Neural progenitor cell (in vitro differentiated cells): ENCODE measurements around the gene MIB1.

Source experiments
- EZH2 ChIP-seq: fragments of 200-600 bp; sonication (generic); IDR thresholded peaks from 2 replicates; pipeline ENCODE4 v1.6.1; 2017; ENCODE audit warnings: antibody characterized with exemption, mild to moderate bottlenecking, moderate library complexity
- EZH2phosphoT487 ChIP-seq: fragments of 200-600 bp; sonication (generic); IDR thresholded peaks from 2 replicates; pipeline ENCODE4 v1.6.1; 2017; ENCODE audit warnings: antibody characterized with exemption
- TF ChIP-seq, protein P1 (sequence below): fragments of 200-600 bp; sonication (generic); IDR thresholded peaks from 2 replicates; pipeline ENCODE4 v1.5.1; 2017; ENCODE audit warnings: antibody characterized with exemption, mild to moderate bottlenecking

- TF ChIP-seq, protein P1, sequence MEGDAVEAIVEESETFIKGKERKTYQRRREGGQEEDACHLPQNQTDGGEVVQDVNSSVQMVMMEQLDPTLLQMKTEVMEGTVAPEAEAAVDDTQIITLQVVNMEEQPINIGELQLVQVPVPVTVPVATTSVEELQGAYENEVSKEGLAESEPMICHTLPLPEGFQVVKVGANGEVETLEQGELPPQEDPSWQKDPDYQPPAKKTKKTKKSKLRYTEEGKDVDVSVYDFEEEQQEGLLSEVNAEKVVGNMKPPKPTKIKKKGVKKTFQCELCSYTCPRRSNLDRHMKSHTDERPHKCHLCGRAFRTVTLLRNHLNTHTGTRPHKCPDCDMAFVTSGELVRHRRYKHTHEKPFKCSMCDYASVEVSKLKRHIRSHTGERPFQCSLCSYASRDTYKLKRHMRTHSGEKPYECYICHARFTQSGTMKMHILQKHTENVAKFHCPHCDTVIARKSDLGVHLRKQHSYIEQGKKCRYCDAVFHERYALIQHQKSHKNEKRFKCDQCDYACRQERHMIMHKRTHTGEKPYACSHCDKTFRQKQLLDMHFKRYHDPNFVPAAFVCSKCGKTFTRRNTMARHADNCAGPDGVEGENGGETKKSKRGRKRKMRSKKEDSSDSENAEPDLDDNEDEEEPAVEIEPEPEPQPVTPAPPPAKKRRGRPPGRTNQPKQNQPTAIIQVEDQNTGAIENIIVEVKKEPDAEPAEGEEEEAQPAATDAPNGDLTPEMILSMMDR: no peak
- TF ChIP-seq EZH2phosphoT487: no peak
- no peak for TF ChIP-seq EZH2
Measured at GRCh38 chr18:21693322-21693721, 47.3 kb upstream of the MIB1 start.
